ENCODE results near the gene UBE2R2.
"Not testable (repeated sequence)": the region's sequence is repeated elsewhere in the genome, so short reads cannot be mapped to it uniquely, and the experiment has no call there.

DNA sequence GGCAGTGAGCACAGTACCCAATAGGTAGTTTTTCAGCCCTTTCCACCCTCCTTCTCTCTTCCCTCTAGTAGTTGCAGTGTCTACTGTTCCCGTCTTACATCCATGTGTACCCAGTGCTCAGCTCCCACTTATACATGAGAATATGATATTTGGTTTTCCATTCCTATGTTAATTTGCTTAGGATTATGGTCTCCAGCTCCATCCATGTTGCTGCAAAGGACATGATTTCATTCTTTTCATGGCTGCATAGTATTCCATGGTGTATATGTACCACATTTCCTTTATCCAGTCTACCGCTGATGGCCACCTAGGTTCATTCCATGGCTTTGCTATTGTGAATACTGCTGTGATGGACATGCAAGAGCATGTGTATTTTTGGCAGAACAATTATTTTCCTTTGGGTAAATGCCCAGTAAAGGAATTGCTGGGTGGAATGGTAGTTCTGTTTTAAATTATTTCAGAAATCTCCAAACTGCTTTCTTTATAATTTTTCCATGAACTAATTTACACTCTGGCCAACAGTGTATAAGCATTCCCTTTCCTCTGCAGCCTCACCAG lies 14.9 kb upstream of the UBE2R2 start:
- TF ChIP-seq, protein P1, sequence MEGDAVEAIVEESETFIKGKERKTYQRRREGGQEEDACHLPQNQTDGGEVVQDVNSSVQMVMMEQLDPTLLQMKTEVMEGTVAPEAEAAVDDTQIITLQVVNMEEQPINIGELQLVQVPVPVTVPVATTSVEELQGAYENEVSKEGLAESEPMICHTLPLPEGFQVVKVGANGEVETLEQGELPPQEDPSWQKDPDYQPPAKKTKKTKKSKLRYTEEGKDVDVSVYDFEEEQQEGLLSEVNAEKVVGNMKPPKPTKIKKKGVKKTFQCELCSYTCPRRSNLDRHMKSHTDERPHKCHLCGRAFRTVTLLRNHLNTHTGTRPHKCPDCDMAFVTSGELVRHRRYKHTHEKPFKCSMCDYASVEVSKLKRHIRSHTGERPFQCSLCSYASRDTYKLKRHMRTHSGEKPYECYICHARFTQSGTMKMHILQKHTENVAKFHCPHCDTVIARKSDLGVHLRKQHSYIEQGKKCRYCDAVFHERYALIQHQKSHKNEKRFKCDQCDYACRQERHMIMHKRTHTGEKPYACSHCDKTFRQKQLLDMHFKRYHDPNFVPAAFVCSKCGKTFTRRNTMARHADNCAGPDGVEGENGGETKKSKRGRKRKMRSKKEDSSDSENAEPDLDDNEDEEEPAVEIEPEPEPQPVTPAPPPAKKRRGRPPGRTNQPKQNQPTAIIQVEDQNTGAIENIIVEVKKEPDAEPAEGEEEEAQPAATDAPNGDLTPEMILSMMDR (IDR thresholded peaks at IDR 0.05), result not testable (repeated sequence)
- not testable (repeated sequence) for TF ChIP-seq ZFX (IDR thresholded peaks at IDR 0.05; ENCODE audit: borderline replicate concordance)

All from 22Rv1 (cell line).